C4-2B (cell line): ENCODE data around the gene ITPR1.

Experiments
- H3K27ac ChIP-seq: fragments of 450-650 bp; 2 replicates; pipeline ENCODE4 v1.5.1; 2017
- CTCF ChIP-seq: fragments of 450-650 bp; conservative IDR thresholded peaks from 2 replicates; pipeline ENCODE4 v1.5.1; 2017; ENCODE audit warnings: mild to moderate bottlenecking
- ZFX ChIP-seq: fragments of 450-650 bp; IDR thresholded peaks from 2 replicates; pipeline ENCODE4 v1.6.1; 2017

The ITPR1 gene

GRCh38 chr3:4835616-4836043 lies 342.5 kb downstream of the ITPR1 start:
- no peak for TF ChIP-seq ZFX
- H3K27ac ChIP-seq, result no peak overlapping the region

GRCh38 chr3:4836516-4836915 lies 343.4 kb downstream of the ITPR1 start:
- TF ChIP-seq ZFX (no peak), CTCF (no peak)
- H3K27ac ChIP-seq, result no peak overlapping the region

GRCh38 chr3:4837374-4837930 lies 344.3 kb downstream of the ITPR1 start:
- TF ChIP-seq CTCF (no peak), ZFX (no peak)

GRCh38 chr3:4838621-4839022 lies 345.5 kb downstream of the ITPR1 start:
- TF ChIP-seq CTCF (no peak), ZFX (no peak)
- H3K27ac ChIP-seq, result no peak overlapping the region

More at GRCh38 chr3:4837374-4837930, 344.3 kb downstream of the ITPR1 start:
- H3K27ac ChIP-seq, result no peak overlapping the region

- H3K27ac ChIP-seq, result no peak overlapping the region
Measured at GRCh38 chr3:4839278-4839677, 346.1 kb downstream of the ITPR1 start.

GRCh38 chr3:4841225-4841624 lies 348.1 kb downstream of the ITPR1 start:
- no peak for TF ChIP-seq CTCF
- TF ChIP-seq ZFX, result no peak
- H3K27ac ChIP-seq, result no peak overlapping the region

More at GRCh38 chr3:4839278-4839677, 346.1 kb downstream of the ITPR1 start:
- TF ChIP-seq CTCF (no peak), ZFX (no peak)

- H3K27ac ChIP-seq, result no peak overlapping the region
- TF ChIP-seq ZFX (no peak), CTCF (no peak)
Measured at GRCh38 chr3:4841776-4842440, 348.8 kb downstream of the ITPR1 start.

GRCh38 chr3:4843619-4844018 lies 350.5 kb downstream of the ITPR1 start:
- no peak for TF ChIP-seq ZFX
- TF ChIP-seq CTCF, result no peak
- no peak overlapping the region for H3K27ac ChIP-seq
